CD4-positive, alpha-beta T cell (primary cell): ENCODE measurements around the gene PTPN23. TPM values are rescaled to one million over a fixed set of nuclear protein-coding genes. Genes with fewer than 3 reads are reported as not detected.

Source experiments
- ATAC-seq: fragments of 200-7000 bp; cut with Tn5 transposase; one replicate; pipeline ENCODE4 v1.10.0; 2022; ENCODE audit warnings: mild to moderate bottlenecking; ENCODE audit not compliant: poor library complexity
- CTCF ChIA-PET: fragments of 350-600 bp; sonication (Branson Sonifier 250); formaldehyde crosslinking; loops from one replicate; lab custom pipeline; 2021; ENCODE audit warnings: antibody characterized with exemption, inconsistent platforms; lab: Charles Lee
- POLR2A ChIA-PET: fragments of 350-600 bp; sonication (Branson Sonifier 250); formaldehyde crosslinking; loops from one replicate; lab custom pipeline; 2021; ENCODE audit warnings: antibody characterized with exemption, inconsistent platforms; lab: Charles Lee
- DNase-seq, 14 experiments: peaks; one replicate each; pipeline ENCODE4 v3.0.0-alpha.2; 2013 to 2020; ENCODE audit warnings: mixed read lengths in 2 of 14
- H3K27ac ChIP-seq, 2 donors: one replicate each; pipeline versions ENCODE4 v1.5.1 to v1.7.0; 2013; ENCODE audit warnings: low read length in 2 of 2, low read depth in 1 of 2, mild to moderate bottlenecking in 1 of 2
- H3K27me3 ChIP-seq, 2 experiments: 1 replicate in 1 of 2; 2 replicates in 1 of 2; pipeline versions ENCODE4 v1.6.1 to v1.7.0; 2013; ENCODE audit warnings: low read length in 2 of 2, control low read depth in 1 of 2, mild to moderate bottlenecking in 1 of 2, moderate library complexity in 1 of 2; ENCODE audit not compliant: insufficient read depth in 2 of 2, control insufficient read depth in 1 of 2
- H3K36me3 ChIP-seq: one replicate; pipeline ENCODE4 v1.6.1; 2013; ENCODE audit warnings: low read length, control low read depth; ENCODE audit not compliant: insufficient read depth
- H3K4me1 ChIP-seq: one replicate; pipeline ENCODE4 v1.6.1; 2013; ENCODE audit warnings: low read length, control low read depth; ENCODE audit not compliant: insufficient read depth
- H3K4me3 ChIP-seq: one replicate; pipeline ENCODE4 v1.5.1; 2013; ENCODE audit warnings: mild to moderate bottlenecking, low read length, moderate library complexity
- H3K9me3 ChIP-seq, 2 experiments: 1 replicate in 1 of 2; 2 replicates in 1 of 2; pipeline versions ENCODE4 v1.6.1 to v1.7.0; 2013; ENCODE audit warnings: low read length in 2 of 2, mild to moderate bottlenecking in 2 of 2, control low read depth in 1 of 2, moderate library complexity in 1 of 2; ENCODE audit not compliant: control insufficient read depth in 1 of 2, insufficient read depth in 1 of 2
- H3K27ac Mint-ChIP-seq: one replicate; pipeline ENCODE4 v1.8.0; 2020; ENCODE audit warnings: mixed read lengths
- H3K27me3 Mint-ChIP-seq: one replicate; pipeline ENCODE4 v1.8.0; 2021; ENCODE audit warnings: mixed read lengths
- H3K36me3 Mint-ChIP-seq: one replicate; pipeline ENCODE4 v1.8.0; 2021; ENCODE audit warnings: low read depth, mixed read lengths
- H3K4me1 Mint-ChIP-seq: one replicate; pipeline ENCODE4 v1.8.0; 2021; ENCODE audit warnings: low read depth, mixed read lengths
- H3K4me3 Mint-ChIP-seq: one replicate; pipeline ENCODE4 v1.8.0; 2020; ENCODE audit warnings: mild to moderate bottlenecking, mixed read lengths
- H3K9me3 Mint-ChIP-seq: one replicate; pipeline ENCODE4 v1.8.0; 2020; ENCODE audit warnings: mixed read lengths
- CTCF ChIP-seq: fragments of 200-600 bp; IDR thresholded peaks from one replicate; pipeline ENCODE4 v1.8.0; 2022; ENCODE audit warnings: antibody characterized with exemption, mild to moderate bottlenecking
- intact Hi-C, 2 experiments: fragments of 100-400 bp; cut with DNase I in 1 of 2; cut with micrococcal nuclease in 1 of 2; formaldehyde crosslinking; loops; one replicate each; pipeline versions ENCODE4 v1.15.1 to v1.9.0; 2023 to 2025; cut with DNase I, micrococcal nuclease
- total RNA-seq, 174 experiments: library from RNA in 2 of 174; stranded (reverse) in 2 of 174; gene quantifications; one replicate each; pipeline ENCODE4 v1.2.3 and lab custom pipeline; 2021 to 2026

Gene PTPN23
- total RNA-seq, 2 experiments from 2014 or later, result 27.3 to 35.7 TPM

- intact Hi-C loops, result no loop called here
- no peak for ATAC-seq
- no peaks in the 10 kb centered on the region for H3K27me3 Mint-ChIP-seq
Observed at GRCh38 chr3:47347217-47347801, 33.5 kb upstream of the PTPN23 start.

DNA sequence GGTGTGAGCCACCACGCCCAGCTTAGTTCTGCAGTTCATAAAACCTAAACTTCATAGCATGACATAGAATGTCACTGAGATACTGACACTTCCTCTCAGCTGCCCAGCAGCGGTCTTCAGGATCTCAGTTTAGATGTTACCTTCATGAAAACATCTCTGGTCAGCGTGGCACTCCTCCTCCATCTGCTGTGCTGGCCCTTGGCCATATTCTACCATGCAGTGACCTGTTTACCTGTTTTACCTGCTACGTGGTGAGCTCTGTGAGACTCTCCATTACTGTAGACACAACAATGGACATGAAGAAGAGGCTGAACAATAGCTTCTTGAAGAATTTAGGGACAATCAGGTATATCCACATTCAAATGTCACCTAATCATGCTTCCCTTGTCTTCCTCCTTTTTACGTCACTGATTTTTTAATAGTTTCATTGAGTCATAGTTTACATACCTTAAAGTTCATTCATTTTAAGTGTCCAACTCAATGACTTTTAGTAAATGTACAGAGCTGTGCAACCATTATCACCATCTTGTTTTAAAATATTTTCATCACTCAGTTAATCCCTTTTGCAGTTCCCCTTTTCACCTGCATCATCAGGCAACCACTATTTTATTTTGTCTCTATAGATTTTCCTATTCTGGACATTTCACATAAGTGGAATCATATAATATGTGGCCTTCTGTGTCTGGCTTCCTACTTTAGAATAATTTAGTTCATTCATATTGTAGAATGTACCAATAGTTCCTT, 32.2 kb upstream of the PTPN23 start:
- H3K4me3 ChIP-seq, result no peak overlapping the region
- H3K4me1 ChIP-seq, result no peaks in the 10 kb centered on the region
- Mint-ChIP-seq H3K27me3 (no peaks in the 10 kb centered on the region), H3K4me1 (no peaks in the 10 kb centered on the region), H3K27ac (no peak overlapping the region), H3K36me3 (peaks cover 20% of the 10 kb centered on the region), H3K9me3 (no peaks in the 10 kb centered on the region), H3K4me3 (no peak overlapping the region)
- H3K36me3 ChIP-seq, result peaks cover 15% of the 10 kb centered on the region
- H3K27me3 ChIP-seq, result no peaks in the 10 kb centered on the region
- H3K9me3 ChIP-seq, result no peaks in the 10 kb centered on the region
- CTCF ChIA-PET, result interaction anchor here (0.5 kb wide), 1 partner anchor 38 kb away, joined by 3 read pairs; no protein-coding TSS in a partner anchor
- no peak for TF ChIP-seq CTCF
- H3K27ac ChIP-seq, result no peak overlapping the region
- intact Hi-C loops, result no loop called here
- POLR2A ChIA-PET, result no interaction called here
- no peak for ATAC-seq
- DNase-seq, result no peak

More at GRCh38 chr3:47347217-47347801, 33.5 kb upstream of the PTPN23 start:
- Mint-ChIP-seq H3K4me1 (no peaks in the 10 kb centered on the region), H3K9me3 (no peaks in the 10 kb centered on the region), H3K36me3 (peaks cover 29% of the 10 kb centered on the region), H3K27ac (peak overlapping the region; percentile 82), H3K4me3 (no peak overlapping the region)
- no peak overlapping the region for H3K4me3 ChIP-seq
- no peak overlapping the region for H3K27ac ChIP-seq
- ChIA-PET POLR2A (no interaction called here), CTCF (no interaction called here)
- H3K27me3 ChIP-seq, result no peaks in the 10 kb centered on the region
- no peaks in the 10 kb centered on the region for H3K4me1 ChIP-seq
- H3K9me3 ChIP-seq, result no peaks in the 10 kb centered on the region
- TF ChIP-seq CTCF, result no peak
- peak in 2 of 14 experiments; percentile 3 to 30 for DNase-seq
- peaks cover 27% of the 10 kb centered on the region for H3K36me3 ChIP-seq

GRCh38 chr3:47355010-47355409, 25.8 kb upstream of the PTPN23 start:
- ChIA-PET CTCF (no interaction called here), POLR2A (no interaction called here)
- Mint-ChIP-seq H3K4me3 (no peak overlapping the region), H3K9me3 (peaks cover under 1% of the 10 kb centered on the region), H3K27ac (no peak overlapping the region), H3K36me3 (peaks cover 4% of the 10 kb centered on the region), H3K27me3 (no peaks in the 10 kb centered on the region), H3K4me1 (no peaks in the 10 kb centered on the region)
- no peak for TF ChIP-seq CTCF
- Histone ChIP-seq H3K27ac (no peak overlapping the region), H3K27me3 (no peaks in the 10 kb centered on the region), H3K4me3 (no peak overlapping the region), H3K9me3 (peaks cover 13 to 16% of the 10 kb centered on the region in 2 experiments), H3K4me1 (no peaks in the 10 kb centered on the region), H3K36me3 (no peaks in the 10 kb centered on the region)
- DNase-seq (no peak), ATAC-seq (no peak)
- intact Hi-C loops, result no loop called here
